Mesendoderm (in vitro differentiated cells): ENCODE measurements around the gene PHIP.
"Not testable (repeated sequence)": the region's sequence is repeated elsewhere in the genome, so short reads cannot be mapped to it uniquely, and the experiment has no call there.

Experiments
- DNase-seq: peaks from one replicate; pipeline ENCODE4 v3.0.0; 2013
- H2AK5ac ChIP-seq: 2 replicates; pipeline ENCODE4 v1.6.1; 2013; ENCODE audit warnings: low read length, inconsistent platforms
- H2BK120ac ChIP-seq: 2 replicates; pipeline ENCODE4 v1.6.1; 2013; ENCODE audit warnings: low read depth, mild to moderate bottlenecking, low read length, moderate library complexity, mixed read lengths
- H2BK15ac ChIP-seq: replicated peaks from 2 replicates; pipeline ENCODE4 v1.6.1; 2013; ENCODE audit warnings: low read depth, mild to moderate bottlenecking, moderate library complexity
- H2BK5ac ChIP-seq: 2 replicates; pipeline ENCODE4 v1.6.1; 2013; ENCODE audit warnings: low read length, inconsistent platforms
- H3K18ac ChIP-seq: 2 replicates; pipeline ENCODE4 v1.6.1; 2013; ENCODE audit warnings: mild to moderate bottlenecking, low read length, mixed read lengths
- H3K23ac ChIP-seq: one replicate; pipeline ENCODE4 v1.6.1; 2013; ENCODE audit warnings: low read length
- H3K27ac ChIP-seq: 2 replicates; pipeline ENCODE4 v1.5.1; 2013; ENCODE audit warnings: low read depth, mild to moderate bottlenecking, inconsistent platforms, low read length, moderate library complexity
- H3K27me3 ChIP-seq: 2 replicates; pipeline ENCODE4 v1.6.1; 2013; ENCODE audit warnings: low read length, control low read depth, mild to moderate bottlenecking, inconsistent platforms; ENCODE audit not compliant: insufficient read depth, poor library complexity
- H3K36me3 ChIP-seq: 2 replicates; pipeline ENCODE4 v1.6.1; 2013; ENCODE audit warnings: low read length, inconsistent platforms; ENCODE audit not compliant: control insufficient read depth, insufficient read depth
- H3K4ac ChIP-seq: one replicate; pipeline ENCODE4 v1.6.1; 2013; ENCODE audit warnings: low read depth, mild to moderate bottlenecking, low read length, moderate library complexity
- H3K4me1 ChIP-seq: 2 replicates; pipeline ENCODE4 v1.6.1; 2013; ENCODE audit warnings: low read depth, low read length, inconsistent platforms; ENCODE audit not compliant: control insufficient read depth
- H3K4me2 ChIP-seq: 2 replicates; pipeline ENCODE4 v1.6.1; 2013; ENCODE audit warnings: low read length
- H3K4me3 ChIP-seq: 2 replicates; pipeline ENCODE4 v1.5.1; 2013; ENCODE audit warnings: mild to moderate bottlenecking, low read length
- H3K56ac ChIP-seq: one replicate; pipeline ENCODE4 v1.6.1; 2013; ENCODE audit warnings: low read length
- H3K79me1 ChIP-seq: 2 replicates; pipeline ENCODE4 v1.6.1; 2013; ENCODE audit warnings: low read length, inconsistent platforms
- H3K79me2 ChIP-seq: 2 replicates; pipeline ENCODE4 v1.6.1; 2013; ENCODE audit warnings: mild to moderate bottlenecking, low read length; ENCODE audit not compliant: control insufficient read depth, insufficient read depth
- H3K9ac ChIP-seq: 2 replicates; pipeline ENCODE4 v1.6.1; 2013; ENCODE audit warnings: low read length, inconsistent platforms
- H4K5ac ChIP-seq: one replicate; pipeline ENCODE4 v1.6.1; 2013; ENCODE audit warnings: low read length
- H4K8ac ChIP-seq: one replicate; pipeline ENCODE4 v1.6.1; 2013; ENCODE audit warnings: low read depth, mild to moderate bottlenecking, control low read depth, low read length, moderate library complexity
- WGBS: extraction: QIAGEN DNeasy Blood & Tissue Kit; methylation state at CpG from one replicate; pipeline ENCODE4 v1.1.7; 2013; ENCODE audit warnings: low lambda C conversion rate, missing lambda C conversion rate; ENCODE audit not compliant: insufficient coverage; ENCODE audit errors: extremely low coverage; 5-methylcytosine and 5-hydroxymethylcytosine counted together

The PHIP gene

DNA sequence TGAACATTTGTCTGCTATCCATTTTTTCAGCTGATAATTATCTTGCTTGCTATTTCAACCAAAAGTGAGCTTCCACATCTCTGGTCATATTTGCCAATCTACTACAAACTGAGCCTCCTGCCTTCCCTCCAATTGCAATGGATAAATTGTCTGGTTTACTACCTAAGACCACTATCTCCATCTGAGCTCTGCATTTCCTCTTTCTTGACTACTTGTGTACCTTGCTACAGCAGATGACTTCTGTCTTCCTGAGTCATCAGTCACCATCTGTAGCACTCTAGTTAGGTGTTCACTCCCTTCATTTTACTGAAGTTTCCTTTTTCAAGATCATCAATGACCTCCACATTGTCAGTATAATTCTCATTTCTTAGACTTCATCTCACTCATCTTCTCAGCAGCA is 33.5 kb upstream of the PHIP start:
- H3K27me3 ChIP-seq = no peaks in the 10 kb centered on the region
- no peak overlapping the region for H3K56ac ChIP-seq

DNA sequence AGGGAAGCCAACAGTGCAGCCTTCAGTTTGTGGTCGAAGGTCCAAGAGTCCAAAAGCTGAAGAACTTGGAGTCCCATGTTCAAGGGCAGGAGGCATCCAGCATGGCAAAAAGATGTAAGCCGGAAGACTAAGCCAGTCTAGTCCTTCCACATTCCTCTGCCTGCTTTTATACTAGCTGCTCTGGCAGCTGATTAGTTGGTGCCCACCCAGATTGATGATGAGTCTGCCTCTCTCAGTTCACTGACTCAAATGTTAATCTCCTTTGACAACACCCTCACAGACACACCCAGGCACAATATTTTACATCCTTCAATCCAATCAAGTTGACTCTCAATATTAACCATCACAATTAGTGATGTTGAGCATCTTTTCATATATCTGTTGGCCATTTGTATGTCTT is 23.1 kb upstream of the PHIP start:
- H3K79me1 ChIP-seq = no peaks in the 10 kb centered on the region
- H2BK5ac ChIP-seq = no peak overlapping the region
- no peak overlapping the region for H2BK15ac ChIP-seq
- H3K27me3 ChIP-seq = no peaks in the 10 kb centered on the region
- no peak overlapping the region for H4K5ac ChIP-seq
- H3K4me2 ChIP-seq = no peak overlapping the region
- no peak overlapping the region for H3K23ac ChIP-seq
- no peak overlapping the region for H2BK120ac ChIP-seq
- no peak overlapping the region for H2AK5ac ChIP-seq
- no peaks in the 10 kb centered on the region for H3K36me3 ChIP-seq
- H3K18ac ChIP-seq = no peak overlapping the region
- H4K8ac ChIP-seq = no peak overlapping the region
- H3K4me1 ChIP-seq = no peaks in the 10 kb centered on the region
- no CpG with 5 or more reads among the region's 2 CpGs for WGBS
- no peak overlapping the region for H3K9ac ChIP-seq
- H3K27ac ChIP-seq = no peak overlapping the region
- H3K56ac ChIP-seq = no peak overlapping the region
- no peak overlapping the region for H3K4ac ChIP-seq
- no peak overlapping the region for H3K4me3 ChIP-seq
- no peaks in the 10 kb centered on the region for H3K79me2 ChIP-seq
- DNase-seq = no peak

More for the DNA sequence above, 33.5 kb upstream of the PHIP start:
- no peak for DNase-seq
- Histone ChIP-seq H3K4me3 (no peak overlapping the region), H3K4me1 (no peaks in the 10 kb centered on the region), H2BK5ac (no peak overlapping the region), H2BK120ac (no peak overlapping the region), H4K8ac (no peak overlapping the region), H2AK5ac (no peak overlapping the region), H4K5ac (no peak overlapping the region), H3K36me3 (no peaks in the 10 kb centered on the region), H3K79me2 (no peaks in the 10 kb centered on the region), H2BK15ac (no peak overlapping the region), H3K18ac (no peak overlapping the region), H3K4ac (no peak overlapping the region), H3K4me2 (no peak overlapping the region), H3K79me1 (no peaks in the 10 kb centered on the region), H3K27ac (no peak overlapping the region), H3K23ac (no peak overlapping the region), H3K9ac (no peak overlapping the region)

DNA sequence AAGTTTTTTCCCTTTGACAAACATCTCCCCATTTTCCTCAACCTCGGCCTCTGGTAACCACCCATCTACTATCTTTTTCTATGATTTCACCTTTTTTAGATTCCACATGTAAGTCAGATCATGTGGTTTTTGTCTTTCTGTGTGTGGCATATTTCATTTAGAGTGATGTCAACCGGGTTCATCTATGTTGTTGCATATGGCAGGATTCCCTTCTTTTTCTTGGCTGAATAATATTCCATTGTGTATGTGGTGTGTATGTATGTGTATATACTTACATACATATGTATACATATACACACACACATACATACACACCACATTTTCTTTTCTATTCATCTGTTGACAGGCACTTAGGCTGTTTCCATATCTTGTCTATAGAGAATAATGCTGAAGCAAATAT is 22.2 kb upstream of the PHIP start:
- no peaks in the 10 kb centered on the region for H3K4me1 ChIP-seq
- no peak overlapping the region for H2BK15ac ChIP-seq
- no peak for DNase-seq
- no peak overlapping the region for H3K27ac ChIP-seq
- H2AK5ac ChIP-seq = no peak overlapping the region
- H3K23ac ChIP-seq = no peak overlapping the region
- WGBS = no CpG with 5 or more reads among the region's 2 CpGs
- H2BK5ac ChIP-seq = no peak overlapping the region
- no peak overlapping the region for H3K4ac ChIP-seq
- no peaks in the 10 kb centered on the region for H3K79me1 ChIP-seq
- H3K79me2 ChIP-seq = no peaks in the 10 kb centered on the region
- H4K5ac ChIP-seq = no peak overlapping the region
- no peaks in the 10 kb centered on the region for H3K27me3 ChIP-seq
- no peak overlapping the region for H3K9ac ChIP-seq
- no peaks in the 10 kb centered on the region for H3K36me3 ChIP-seq
- H4K8ac ChIP-seq = no peak overlapping the region
- no peak overlapping the region for H3K18ac ChIP-seq
- H3K4me2 ChIP-seq = no peak overlapping the region
- H3K4me3 ChIP-seq = no peak overlapping the region
- H3K56ac ChIP-seq = no peak overlapping the region
- H2BK120ac ChIP-seq = no peak overlapping the region

DNA sequence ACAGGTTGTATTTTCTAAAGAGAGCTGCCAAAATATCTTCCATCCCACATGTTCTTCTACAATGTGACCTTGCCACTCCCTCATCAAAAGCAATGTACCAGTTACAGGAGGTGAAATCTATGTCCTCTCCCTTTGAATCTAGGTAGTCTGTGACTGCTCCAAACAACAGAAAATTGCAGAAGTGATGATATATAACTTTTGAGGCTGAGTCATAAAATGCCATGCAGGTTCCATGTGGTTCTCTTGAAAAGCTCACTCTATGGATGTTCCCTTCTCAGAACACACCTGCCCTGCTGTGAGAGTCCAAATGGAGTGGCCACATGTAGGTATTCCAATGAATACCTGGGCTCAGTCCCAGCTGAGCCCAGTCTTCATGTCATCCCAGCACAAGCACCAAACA is 16.9 kb upstream of the PHIP start:
- Histone ChIP-seq H4K8ac (peak overlapping the region; percentile 56), H4K5ac (no peak overlapping the region), H3K9ac (no peak overlapping the region), H3K56ac (no peak overlapping the region), H2BK5ac (no peak overlapping the region), H2AK5ac (no peak overlapping the region), H3K79me2 (no peaks in the 10 kb centered on the region), H3K27ac (no peak overlapping the region), H3K4me1 (no peaks in the 10 kb centered on the region), H3K79me1 (no peaks in the 10 kb centered on the region), H3K36me3 (no peaks in the 10 kb centered on the region), H3K4me2 (no peak overlapping the region), H3K18ac (no peak overlapping the region), H2BK15ac (no peak overlapping the region), H3K4me3 (no peak overlapping the region), H2BK120ac (no peak overlapping the region), H3K23ac (no peak overlapping the region), H3K4ac (no peak overlapping the region), H3K27me3 (no peaks in the 10 kb centered on the region)
- no peak for DNase-seq

DNA sequence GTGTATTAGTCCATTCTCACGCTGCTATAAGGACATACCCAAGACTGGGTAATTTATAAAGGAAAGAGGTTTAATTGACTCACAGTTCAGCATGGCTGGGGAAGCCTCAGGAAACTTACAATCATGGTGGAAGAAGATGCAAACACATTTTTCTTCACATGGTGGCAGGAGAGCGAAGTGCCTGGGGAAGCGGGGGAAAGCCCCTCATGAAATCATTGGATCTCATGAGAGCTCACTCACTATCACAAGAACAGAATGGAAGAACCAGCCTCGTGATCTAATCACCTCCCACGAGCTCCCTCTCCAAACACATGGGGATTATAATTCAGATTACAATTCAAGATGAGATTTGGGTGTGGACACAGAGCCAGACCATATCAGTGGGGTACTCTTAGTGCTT is 13.7 kb upstream of the PHIP start:
- DNase-seq = peak; percentile 56
- not testable (repeated sequence) for H3K56ac ChIP-seq, H3K36me3 ChIP-seq, H3K23ac ChIP-seq, H4K5ac ChIP-seq, H2BK5ac ChIP-seq, H2BK15ac ChIP-seq, H4K8ac ChIP-seq, H2AK5ac ChIP-seq, H3K4me2 ChIP-seq, H2BK120ac ChIP-seq, H3K4me1 ChIP-seq, H3K27ac ChIP-seq, H3K9ac ChIP-seq, H3K27me3 ChIP-seq, H3K79me2 ChIP-seq, H3K18ac ChIP-seq, H3K79me1 ChIP-seq, H3K4me3 ChIP-seq, H3K4ac ChIP-seq
- WGBS = no CpG with 5 or more reads among the region's 5 CpGs

DNA sequence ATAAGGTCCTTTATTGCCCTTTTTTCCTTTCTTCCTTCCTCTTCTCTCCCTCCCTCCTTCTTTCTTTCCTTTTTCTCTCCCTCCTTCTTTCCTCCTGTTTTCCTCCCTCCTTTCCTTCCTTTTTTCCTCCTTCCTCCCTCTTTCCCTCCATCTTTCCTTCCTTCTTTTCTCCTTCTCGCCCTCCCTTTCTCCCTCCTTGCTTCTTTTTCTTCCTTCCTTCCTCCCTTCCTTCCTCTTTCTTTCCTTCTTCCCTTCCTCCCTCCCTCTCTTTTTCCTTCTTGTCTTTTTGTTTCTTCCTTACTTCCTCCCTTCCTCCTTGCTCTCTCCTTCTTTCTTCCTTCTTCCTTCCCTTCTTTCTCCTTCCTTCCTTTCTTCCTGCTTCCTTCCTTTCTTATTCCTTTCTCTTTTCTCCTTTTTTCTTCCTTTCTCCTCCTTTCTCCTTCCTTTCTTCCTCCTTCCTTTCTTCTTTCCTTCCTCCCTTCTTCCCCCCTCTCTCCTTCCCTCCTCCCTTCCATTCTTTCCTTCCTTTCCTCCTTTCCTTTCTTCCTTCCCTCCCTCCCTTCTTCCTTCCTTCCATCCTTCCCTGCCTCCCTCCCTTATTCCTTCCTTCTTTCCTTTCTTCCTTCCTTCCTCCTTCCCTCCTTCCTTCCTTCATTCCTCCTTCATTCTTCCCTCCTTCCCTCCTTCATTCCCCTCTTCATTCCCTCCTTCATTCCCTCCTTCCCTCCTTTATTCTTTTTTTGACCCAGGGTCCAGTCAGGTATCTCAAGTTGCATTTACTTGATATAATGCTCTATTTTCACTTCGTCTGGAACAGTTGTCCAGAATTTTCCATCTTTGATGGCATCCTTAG is 11.7 kb upstream of the PHIP start:
- H3K4me2 ChIP-seq = no peak overlapping the region
- H4K8ac ChIP-seq = no peak overlapping the region
- H4K5ac ChIP-seq = no peak overlapping the region
- no peaks in the 10 kb centered on the region for H3K27me3 ChIP-seq
- no peaks in the 10 kb centered on the region for H3K79me1 ChIP-seq
- H3K4me1 ChIP-seq = no peaks in the 10 kb centered on the region
- no peaks in the 10 kb centered on the region for H3K79me2 ChIP-seq
- H3K36me3 ChIP-seq = no peaks in the 10 kb centered on the region
- no peak overlapping the region for H3K27ac ChIP-seq
- no peak overlapping the region for H3K23ac ChIP-seq
- no peak overlapping the region for H3K9ac ChIP-seq
- no peak overlapping the region for H3K56ac ChIP-seq
- DNase-seq = no peak
- H3K4ac ChIP-seq = no peak overlapping the region
- H2BK15ac ChIP-seq = no peak overlapping the region
- no peak overlapping the region for H3K4me3 ChIP-seq
- no CpG with 5 or more reads among the region's 2 CpGs for WGBS
- H3K18ac ChIP-seq = no peak overlapping the region
- H2AK5ac ChIP-seq = no peak overlapping the region
- no peak overlapping the region for H2BK5ac ChIP-seq
- no peak overlapping the region for H2BK120ac ChIP-seq
